DND-41 (cell line): ENCODE data around the gene CTF1.

Source experiments
- ATAC-seq: fragments of 200-7000 bp; cut with Tn5 transposase; 3 replicates; pipeline ENCODE4 v1.9.1; 2021; ENCODE audit warnings: low read depth; ENCODE audit not compliant: insufficient read depth
- DNase-seq: peaks from one replicate; pipeline ENCODE4 v3.0.0-alpha.2; 2020
- H2AFZ ChIP-seq: 2 replicates; pipeline ENCODE4 v1.6.0; 2012; ENCODE audit warnings: low read depth, low read length
- H3K27ac ChIP-seq: 2 replicates; pipeline ENCODE4 v1.5.1; 2012; ENCODE audit warnings: low read length, inconsistent platforms
- H3K27me3 ChIP-seq: fragments of 200-600 bp; sonication (generic); 2 replicates; pipeline ENCODE4 v1.6.0; 2012; ENCODE audit warnings: low read length, mild to moderate bottlenecking, inconsistent platforms; ENCODE audit not compliant: insufficient read depth, poor library complexity
- H3K36me3 ChIP-seq: 2 replicates; pipeline ENCODE4 v1.5.1; 2012; ENCODE audit warnings: low read length, inconsistent platforms; ENCODE audit not compliant: insufficient read depth
- H3K4me1 ChIP-seq: 2 replicates; pipeline ENCODE4 v1.5.1; 2012; ENCODE audit warnings: mild to moderate bottlenecking, low read length; ENCODE audit not compliant: insufficient read depth
- H3K4me2 ChIP-seq: 2 replicates; pipeline ENCODE4 v1.6.0; 2012; ENCODE audit warnings: mild to moderate bottlenecking, moderate library complexity, low read length, inconsistent platforms; ENCODE audit not compliant: insufficient read depth
- H3K4me3 ChIP-seq, 2 experiments: fragments of 200-600 bp in 1 of 2; shearing (Covaris generic) in 1 of 2; 2 replicates each; pipeline ENCODE4 v1.5.1; 2012 to 2016; ENCODE audit warnings: inconsistent platforms in 2 of 2, low read length in 2 of 2, mild to moderate bottlenecking in 2 of 2, low read depth in 1 of 2, moderate library complexity in 1 of 2
- H3K79me2 ChIP-seq: 2 replicates; pipeline ENCODE4 v1.6.0; 2012; ENCODE audit warnings: low read length, inconsistent platforms; ENCODE audit not compliant: insufficient read depth
- H3K9ac ChIP-seq: 2 replicates; pipeline ENCODE4 v1.6.0; 2012; ENCODE audit warnings: low read depth, mild to moderate bottlenecking, inconsistent platforms, low read length, moderate library complexity
- H3K9me3 ChIP-seq: 2 replicates; pipeline ENCODE4 v1.5.1; 2012; ENCODE audit warnings: low read length, moderate library complexity, mild to moderate bottlenecking, inconsistent platforms; ENCODE audit not compliant: insufficient read depth, severe bottlenecking
- H4K20me1 ChIP-seq: 2 replicates; pipeline ENCODE4 v1.6.0; 2012; ENCODE audit warnings: low read length; ENCODE audit not compliant: insufficient read depth
- CTCF ChIP-seq: IDR thresholded peaks from 2 replicates; pipeline ENCODE4 v1.5.1; 2012; ENCODE audit warnings: borderline replicate concordance, low read length, moderate library complexity, mild to moderate bottlenecking; ENCODE audit not compliant: poor library complexity, severe bottlenecking; ENCODE audit errors: extremely low read depth
- EZH2 ChIP-seq: IDR thresholded peaks from 3 replicates; pipeline ENCODE4 v1.6.1; 2012; ENCODE audit warnings: borderline replicate concordance, low read depth, mild to moderate bottlenecking, moderate library complexity, low read length, inconsistent platforms; ENCODE audit not compliant: severe bottlenecking

The CTF1 gene

GRCh38 chr16:30885196-30885595 lies 11.2 kb upstream of the CTF1 start:
- H3K36me3 ChIP-seq = peaks cover 66% of the 10 kb centered on the region
- DNase-seq (no peak), ATAC-seq (no peak)
- no peak overlapping the region for H3K4me3 ChIP-seq
- H3K27ac ChIP-seq = no peak overlapping the region
- no peak for TF ChIP-seq CTCF
- TF ChIP-seq EZH2 = no peak
- H2AFZ ChIP-seq = no peak overlapping the region
- no peaks in the 10 kb centered on the region for H3K9me3 ChIP-seq
- H3K27me3 ChIP-seq = no peaks in the 10 kb centered on the region
- peaks cover 4% of the 10 kb centered on the region; the same call in 1 of the 2 replicates for H4K20me1 ChIP-seq
- peaks cover 8% of the 10 kb centered on the region; the same call in 1 of the 2 replicates for H3K79me2 ChIP-seq
- no peaks in the 10 kb centered on the region for H3K4me1 ChIP-seq
- H3K4me2 ChIP-seq = no peak overlapping the region
- H3K9ac ChIP-seq = no peak overlapping the region

- no peak for ATAC-seq
- H3K9ac ChIP-seq = no peak overlapping the region
- no peak overlapping the region for H3K4me3 ChIP-seq
Observed at GRCh38 chr16:30886145-30886544, 10.3 kb upstream of the CTF1 start.

GRCh38 chr16:30887927-30888326 lies 8.5 kb upstream of the CTF1 start:
- Histone ChIP-seq H3K79me2 (peaks cover 6% of the 10 kb centered on the region), H3K36me3 (peaks cover 49% of the 10 kb centered on the region), H3K27ac (no peak overlapping the region), H2AFZ (no peak overlapping the region), H3K9me3 (no peaks in the 10 kb centered on the region), H3K27me3 (no peaks in the 10 kb centered on the region), H3K4me2 (no peak overlapping the region), H3K4me1 (peaks cover 8% of the 10 kb centered on the region), H3K9ac (no peak overlapping the region), H4K20me1 (no peaks in the 10 kb centered on the region), H3K4me3 (no peak overlapping the region)
- TF ChIP-seq CTCF = no peak
- no peak for TF ChIP-seq EZH2
- ATAC-seq (no peak), DNase-seq (no peak)

More at GRCh38 chr16:30886145-30886544, 10.3 kb upstream of the CTF1 start:
- Histone ChIP-seq H3K27ac (no peak overlapping the region), H3K27me3 (no peaks in the 10 kb centered on the region), H4K20me1 (peaks cover 4% of the 10 kb centered on the region; the same call in 1 of the 2 replicates), H3K4me1 (no peaks in the 10 kb centered on the region), H2AFZ (no peak overlapping the region), H3K36me3 (peaks cover 65% of the 10 kb centered on the region), H3K4me2 (no peak overlapping the region), H3K79me2 (peaks cover 8% of the 10 kb centered on the region; the same call in 1 of the 2 replicates), H3K9me3 (no peaks in the 10 kb centered on the region)
- no peak for TF ChIP-seq CTCF
- TF ChIP-seq EZH2 = no peak
- DNase-seq = no peak
